Effector memory CD8-positive, alpha-beta T cell (primary cell): ENCODE data around the gene NUDT14.

ENCODE experiments used
- ATAC-seq: fragments of 150-1000 bp; cut with Tn5 transposase; replicated peaks from 2 replicates; pipeline ENCODE4 v1.10.0; 2021; ENCODE audit warnings: mild to moderate bottlenecking, moderate library complexity
- DNase-seq, 3 experiments: peaks; one replicate each; pipeline ENCODE4 v3.0.0; 2021
- H3K27ac Mint-ChIP-seq, 2 donors: one replicate each; pipeline ENCODE4 v1.8.0; 2022; ENCODE audit warnings: mild to moderate bottlenecking in 2 of 2, mixed read lengths in 2 of 2, moderate library complexity in 2 of 2
- H3K27me3 Mint-ChIP-seq, 2 donors: one replicate each; pipeline ENCODE4 v1.8.0; 2022; ENCODE audit warnings: mixed read lengths in 2 of 2
- H3K36me3 Mint-ChIP-seq: one replicate; pipeline ENCODE4 v1.8.0; 2022; ENCODE audit warnings: mild to moderate bottlenecking, moderate library complexity, mixed read lengths; ENCODE audit not compliant: insufficient read depth
- H3K4me1 Mint-ChIP-seq, 2 donors: one replicate each; pipeline ENCODE4 v1.8.0; 2022; ENCODE audit warnings: low read depth in 2 of 2, mixed read lengths in 2 of 2
- H3K4me3 Mint-ChIP-seq, 2 donors: one replicate each; pipeline ENCODE4 v1.8.0; 2022; ENCODE audit warnings: mild to moderate bottlenecking in 2 of 2, mixed read lengths in 2 of 2, moderate library complexity in 2 of 2
- H3K9me3 Mint-ChIP-seq, 2 donors: one replicate each; pipeline ENCODE4 v1.8.0; 2022; ENCODE audit warnings: mixed read lengths in 2 of 2

The NUDT14 gene

DNA sequence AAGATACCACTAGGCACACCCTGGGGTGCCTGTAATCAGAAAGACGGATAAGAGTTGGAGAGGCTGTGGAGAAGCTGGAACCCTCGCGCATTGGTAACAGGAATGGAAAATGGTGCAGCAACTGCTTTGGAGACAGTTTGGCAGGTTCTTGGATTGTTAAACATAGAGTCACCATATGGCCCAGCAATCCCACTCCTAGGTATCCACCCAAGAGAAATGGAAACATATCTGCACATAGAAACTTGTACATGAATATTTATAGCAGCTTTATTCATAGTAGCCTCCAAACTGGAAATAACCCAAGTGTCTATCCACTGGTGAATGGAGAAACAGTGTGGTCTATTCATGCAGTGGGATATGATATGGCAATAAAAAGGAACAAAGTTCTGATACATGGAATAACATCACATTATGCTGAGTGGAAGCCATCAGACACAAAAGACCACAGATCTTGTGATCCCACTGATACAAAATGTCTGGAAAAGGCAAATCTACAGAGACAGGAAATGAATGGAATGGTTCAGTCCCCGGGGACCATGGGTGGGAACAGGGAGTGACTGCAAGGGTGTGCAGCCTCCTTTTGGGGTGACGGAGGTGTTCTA lies 57.9 kb downstream of the NUDT14 start:
- no peak overlapping the region for H3K4me3 Mint-ChIP-seq
- peaks cover 49 to 98% of the 10 kb centered on the region in 2 donors for H3K27me3 Mint-ChIP-seq

More for the DNA sequence above, 57.9 kb downstream of the NUDT14 start:
- H3K27ac Mint-ChIP-seq = no peak overlapping the region
- peaks cover 0 to 9% of the 10 kb centered on the region in 2 donors for H3K4me1 Mint-ChIP-seq
- H3K36me3 Mint-ChIP-seq = peaks cover 3% of the 10 kb centered on the region
- no peak for DNase-seq
- peaks cover 0 to 8% of the 10 kb centered on the region in 2 donors for H3K9me3 Mint-ChIP-seq
- no peak for ATAC-seq
